IMR-90 (cell line): ENCODE measurements around the gene C13orf46. TPM values are rescaled to one million over a fixed set of nuclear protein-coding genes. Genes with fewer than 3 reads are reported as not detected.
A peak's percentile ranks its signal among the peaks of the same experiment; 100 is the strongest.

Experiments used
- ATAC-seq: fragments of 200-7000 bp; cut with Tn5 transposase; 2 replicates; pipeline ENCODE4 v1.9.1; 2020; ENCODE audit warnings: low read depth, mild to moderate bottlenecking, moderate library complexity
- BruUV-seq: library from RNA; stranded (reverse); fragments of 400-500 nt; replicated peaks from 2 replicates; lab custom pipeline; 2021; lab: Mats Ljungman, UMichigan
- CTCF ChIA-PET: fragments of 300-600 bp; formaldehyde crosslinking; extraction: SDS; loops from one replicate; lab custom pipeline; 2021; ENCODE audit warnings: antibody characterized with exemption; lab: Yijun Ruan, JAX
- POLR2A ChIA-PET: fragments of 300-600 bp; sonication (Branson Sonifier 250); formaldehyde crosslinking; loops from one replicate; lab custom pipeline; 2022; ENCODE audit warnings: antibody characterized with exemption; ENCODE audit not compliant: unreplicated experiment; lab: Charles Lee
- DNase-seq: peaks from one replicate; pipeline ENCODE4 v3.0.0; 2013
- H2AFZ ChIP-seq: replicated peaks from 2 replicates; pipeline ENCODE3; 2013; ENCODE audit warnings: low read length, mild to moderate bottlenecking; ENCODE audit not compliant: poor library complexity
- H2AK5ac ChIP-seq: 2 replicates; pipeline ENCODE4 v1.6.1; 2013; ENCODE audit warnings: low read depth, low read length, inconsistent platforms
- H2AK9ac ChIP-seq: replicated peaks from 2 replicates; pipeline ENCODE3; 2013; ENCODE audit warnings: mild to moderate bottlenecking, low read depth, low read length, moderate library complexity; ENCODE audit not compliant: poor library complexity
- H2BK120ac ChIP-seq: 2 replicates; pipeline ENCODE4 v1.6.1; 2013; ENCODE audit warnings: low read depth, low read length, inconsistent platforms
- H2BK15ac ChIP-seq: 3 replicates; pipeline ENCODE4 v1.6.1; 2013; ENCODE audit warnings: low read depth, low read length, inconsistent platforms
- H2BK20ac ChIP-seq: 2 replicates; pipeline ENCODE4 v1.6.1; 2013; ENCODE audit warnings: low read depth, mild to moderate bottlenecking, inconsistent platforms, low read length, moderate library complexity
- H2BK5ac ChIP-seq: 2 replicates; pipeline ENCODE4 v1.6.1; 2013; ENCODE audit warnings: mild to moderate bottlenecking, low read depth, low read length, inconsistent platforms; ENCODE audit not compliant: poor library complexity, severe bottlenecking
- H3K14ac ChIP-seq: replicated peaks from 2 replicates; pipeline ENCODE4 v1.6.1; 2013; ENCODE audit warnings: low read depth, low read length, inconsistent platforms
- H3K18ac ChIP-seq: 2 replicates; pipeline ENCODE4 v1.6.1; 2013; ENCODE audit warnings: low read depth, low read length, control low read depth
- H3K23ac ChIP-seq: 2 replicates; pipeline ENCODE4 v1.6.1; 2013; ENCODE audit warnings: low read depth, low read length, inconsistent platforms
- H3K27ac ChIP-seq: 2 replicates; pipeline ENCODE4 v1.5.1; 2013; ENCODE audit warnings: mild to moderate bottlenecking, control low read depth, low read length; ENCODE audit not compliant: insufficient read depth
- H3K27me3 ChIP-seq: 2 replicates; pipeline ENCODE4 v1.6.1; 2013; ENCODE audit warnings: low read length; ENCODE audit not compliant: control insufficient read depth, insufficient read depth
- H3K36me3 ChIP-seq: 2 replicates; pipeline ENCODE4 v1.6.1; 2013; ENCODE audit warnings: low read length, mixed read lengths; ENCODE audit not compliant: control insufficient read depth, insufficient read depth
- H3K4ac ChIP-seq: 2 replicates; pipeline ENCODE4 v1.6.1; 2013; ENCODE audit warnings: low read depth, low read length, inconsistent platforms
- H3K4me1 ChIP-seq: 2 replicates; pipeline ENCODE4 v1.6.1; 2013; ENCODE audit warnings: low read length, mixed read lengths; ENCODE audit not compliant: control insufficient read depth, insufficient read depth
- H3K4me2 ChIP-seq: 2 replicates; pipeline ENCODE4 v1.6.1; 2013; ENCODE audit warnings: low read depth, mild to moderate bottlenecking, control low read depth, low read length, moderate library complexity
- H3K4me3 ChIP-seq: 2 replicates; pipeline ENCODE4 v1.5.1; 2013; ENCODE audit warnings: low read depth, mild to moderate bottlenecking, control low read depth, low read length, moderate library complexity; ENCODE audit not compliant: insufficient read depth
- H3K56ac ChIP-seq: 2 replicates; pipeline ENCODE4 v1.6.1; 2013; ENCODE audit warnings: low read length, inconsistent platforms; ENCODE audit not compliant: insufficient read depth; ENCODE audit errors: extremely low read depth
- H3K79me1 ChIP-seq, 2 experiments: 2 replicates each; pipeline ENCODE4 v1.6.1; 2013; ENCODE audit warnings: low read length in 2 of 2, inconsistent platforms in 1 of 2, low read depth in 1 of 2
- H3K9ac ChIP-seq: 2 replicates; pipeline ENCODE4 v1.6.1; 2013; ENCODE audit warnings: low read depth, low read length, control low read depth
- H3K9me1 ChIP-seq: 2 replicates; pipeline ENCODE4 v1.6.1; 2013; ENCODE audit warnings: low read length, inconsistent platforms; ENCODE audit not compliant: insufficient read depth
- H3K9me3 ChIP-seq: 2 replicates; pipeline ENCODE4 v1.6.1; 2013; ENCODE audit warnings: low read length; ENCODE audit not compliant: control insufficient read depth, insufficient read depth
- H4K20me1 ChIP-seq: 2 replicates; pipeline ENCODE4 v1.6.1; 2013; ENCODE audit warnings: low read length, inconsistent platforms; ENCODE audit not compliant: insufficient read depth
- H4K5ac ChIP-seq: 2 replicates; pipeline ENCODE4 v1.6.1; 2013; ENCODE audit warnings: mild to moderate bottlenecking, low read depth, low read length, control low read depth
- H4K8ac ChIP-seq, 2 experiments: 2 replicates each; pipeline ENCODE4 v1.6.1; 2013; ENCODE audit warnings: low read depth in 2 of 2, low read length in 2 of 2, control low read depth in 1 of 2, inconsistent platforms in 1 of 2
- H4K91ac ChIP-seq: 2 replicates; pipeline ENCODE4 v1.6.1; 2013; ENCODE audit warnings: low read depth, low read length, inconsistent platforms; ENCODE audit not compliant: insufficient read depth
- CEBPB ChIP-seq: IDR thresholded peaks from 2 replicates; pipeline ENCODE4 v1.6.1; 2012; ENCODE audit warnings: low read depth, low read length, improper control_type of control experiment
- CTCF ChIP-seq: conservative IDR thresholded peaks from 2 replicates; pipeline ENCODE4 v1.5.1; 2012; ENCODE audit warnings: mild to moderate bottlenecking, low read depth, low read length, improper control_type of control experiment
- FOS ChIP-seq: fragments of 150-350 bp; IDR thresholded peaks from 2 replicates; pipeline ENCODE4 v1.6.1; 2016; ENCODE audit warnings: low read depth, low read length
- MAFK ChIP-seq: IDR thresholded peaks from 2 replicates; pipeline ENCODE4 v1.6.1; 2012; ENCODE audit warnings: low read depth, low read length, improper control_type of control experiment
- MAZ ChIP-seq: IDR thresholded peaks from 2 replicates; pipeline ENCODE4 v1.6.1; 2012; ENCODE audit warnings: low read depth, mild to moderate bottlenecking, low read length, improper control_type of control experiment, moderate library complexity, borderline replicate concordance
- NFE2L2 ChIP-seq: fragments of 150-350 bp; IDR thresholded peaks from 2 replicates; pipeline ENCODE4 v1.6.1; 2016; ENCODE audit warnings: low read depth, mild to moderate bottlenecking, low read length
- RAD21 ChIP-seq: IDR thresholded peaks from 2 replicates; pipeline ENCODE4 v1.6.1; 2012; ENCODE audit warnings: low read length, improper control_type of control experiment
- RCOR1 ChIP-seq: IDR thresholded peaks from 2 replicates; pipeline ENCODE4 v1.6.1; 2012; ENCODE audit warnings: mild to moderate bottlenecking, low read length, improper control_type of control experiment; ENCODE audit not compliant: insufficient replicate concordance
- SMC3 ChIP-seq: fragments of 150-350 bp; IDR thresholded peaks from 2 replicates; pipeline ENCODE4 v1.6.1; 2016; ENCODE audit warnings: low read depth, mild to moderate bottlenecking, antibody characterized with exemption, low read length, moderate library complexity
- WGBS, 2 experiments: methylation state at CpG; one replicate each; pipeline versions ENCODE4 v1.1.5 to v1.1.7; 2013; ENCODE audit warnings: missing lambda C conversion rate in 2 of 2; ENCODE audit not compliant: insufficient read length in 1 of 2; ENCODE audit errors: extremely low coverage in 2 of 2; 5-methylcytosine and 5-hydroxymethylcytosine counted together
- dilution Hi-C: fragments of 300-500 bp; cut with HindIII; formaldehyde crosslinking; loops from one replicate; pipeline ENCODE4 v1.14.3; 2018; ENCODE audit warnings: low sequenced_read_pairs; ENCODE audit not compliant: unreplicated experiment
- in situ Hi-C: fragments of 300-500 bp; cut with MboI; formaldehyde crosslinking; loops from 3 replicates; pipeline ENCODE4 v1.14.3; 2019; ENCODE audit warnings: low sequenced_read_pairs, inconsistent platforms, mixed read lengths
- intact Hi-C: fragments of 100-400 bp; cut with micrococcal nuclease; formaldehyde crosslinking; loops from 2 replicates; pipeline ENCODE4 v1.10.0; 2022
- polyA plus RNA-seq, 3 experiments: library from polyadenylated mRNA; depleted of rRNA; stranded (reverse); fragments of >200 nt; gene quantifications; 2 replicates each; pipeline ENCODE4 v1.2.3, GENCODE V29; 2012; ENCODE audit warnings: low replicate concordance in 1 of 3
- total RNA-seq: library from RNA; depleted of rRNA; stranded (reverse); fragments of >200 nt; gene quantifications from 2 replicates; pipeline ENCODE4 v1.2.3, GENCODE V29; 2012

The C13orf46 gene
- total and polyA plus RNA-seq, 2 of the 4 experiments (the other 2 are of a cell fraction): under 0.01 to 2.1 TPM

- Histone ChIP-seq H3K27me3 (no peaks in the 10 kb centered on the region), H3K9me1 (no peaks in the 10 kb centered on the region; the same call in 1 of the 2 replicates), H3K56ac (no peak overlapping the region), H3K14ac (no peak overlapping the region), H3K4ac (no peak overlapping the region), H2BK5ac (no peak overlapping the region), H4K91ac (no peak overlapping the region), H3K18ac (no peak overlapping the region), H4K20me1 (peaks cover 4% of the 10 kb centered on the region; the same call in 1 of the 2 replicates), H4K8ac (no peak overlapping the region), H3K4me1 (peaks cover 7% of the 10 kb centered on the region; the same call in 1 of the 2 replicates), H3K23ac (no peak overlapping the region), H2AK9ac (no peak overlapping the region), H3K4me3 (no peak overlapping the region), H3K79me1 (peaks cover 0 to 19% of the 10 kb centered on the region in 2 experiments; a peak in 2 of 4 replicates), H4K5ac (no peak overlapping the region), H3K36me3 (no peaks in the 10 kb centered on the region; the same call in 1 of the 2 replicates), H2BK120ac (no peak overlapping the region), H2AK5ac (peak overlapping the region; percentile 4; the same call in 1 of the 2 replicates), H2AFZ (peak overlapping the region; percentile 58), H3K9ac (no peak overlapping the region), H2BK20ac (no peak overlapping the region), H3K4me2 (no peak overlapping the region), H3K9me3 (no peaks in the 10 kb centered on the region), H3K27ac (no peak overlapping the region), H2BK15ac (no peak overlapping the region)
- no peak for DNase-seq
- dilution Hi-C loops: no loop called here
- in situ Hi-C loops: no loop called here
- 97% methylated on average over 13 of the region's 23 CpGs; no CpG with 5 or more reads in 1 of the 2 experiments for WGBS, 2 experiments
- ATAC-seq: no peak
- ChIA-PET CTCF (no interaction called here), POLR2A (no interaction called here)
- TF ChIP-seq RAD21 (no peak), CEBPB (no peak), SMC3 (no peak), RCOR1 (no peak), NFE2L2 (no peak), MAZ (no peak), MAFK (no peak), CTCF (no peak), FOS (no peak)
- intact Hi-C loops: no loop called here
- no TSS peak for BruUV-seq
Observed at GRCh38 chr13:113942591-113943103, 31.2 kb downstream of the C13orf46 start.
